Smooth muscle cell (in vitro differentiated cells): ENCODE data around the gene NETO2. TPM values are rescaled to one million over a fixed set of nuclear protein-coding genes. Genes with fewer than 3 reads are reported as not detected.
"Not testable (repeated sequence)": the region's sequence is repeated elsewhere in the genome, so short reads cannot be mapped to it uniquely, and the experiment has no call there.

ENCODE experiments used
- DNase-seq: peaks from one replicate; lab custom pipeline; 2025; ENCODE audit not compliant: unreplicated experiment; lab: John Stamatoyannopoulos, UW
- H2AFZ ChIP-seq: fragments of 200-600 bp; sonication (generic); 2 replicates; pipeline ENCODE4 v1.6.0; 2016; ENCODE audit warnings: antibody characterized with exemption, low read depth, mild to moderate bottlenecking
- H3F3A ChIP-seq: fragments of 200-600 bp; sonication (generic); 2 replicates; pipeline ENCODE4 v1.6.0; 2017; ENCODE audit warnings: antibody characterized with exemption, low read depth
- H3K27ac ChIP-seq: fragments of 200-600 bp; sonication (generic); 2 replicates; pipeline ENCODE4 v1.5.1; 2016; ENCODE audit warnings: low read depth, mild to moderate bottlenecking
- H3K27me3 ChIP-seq: fragments of 200-600 bp; sonication (generic); 2 replicates; pipeline ENCODE4 v1.6.1; 2016; ENCODE audit warnings: low read depth, mild to moderate bottlenecking
- H3K36me3 ChIP-seq: fragments of 200-600 bp; sonication (generic); 2 replicates; pipeline ENCODE4 v1.5.1; 2016; ENCODE audit warnings: low read depth
- H3K4me1 ChIP-seq: fragments of 200-600 bp; sonication (generic); 2 replicates; pipeline ENCODE4 v1.5.1; 2016; ENCODE audit warnings: low read depth
- H3K4me2 ChIP-seq: fragments of 200-600 bp; sonication (generic); 2 replicates; pipeline ENCODE4 v1.6.0; 2016; ENCODE audit warnings: mild to moderate bottlenecking
- H3K4me3 ChIP-seq: fragments of 200-600 bp; sonication (generic); 2 replicates; pipeline ENCODE4 v1.5.1; 2016; ENCODE audit warnings: mild to moderate bottlenecking
- H3K79me2 ChIP-seq: fragments of 200-600 bp; sonication (generic); 2 replicates; pipeline ENCODE4 v1.6.0; 2016; ENCODE audit warnings: low read depth, mild to moderate bottlenecking
- H3K9ac ChIP-seq: fragments of 200-600 bp; sonication (generic); 2 replicates; pipeline ENCODE4 v1.6.0; 2016; ENCODE audit warnings: low read depth
- H3K9me3 ChIP-seq: fragments of 200-600 bp; sonication (generic); replicated peaks from 2 replicates; pipeline ENCODE4 v1.5.1; 2016; ENCODE audit warnings: low read depth
- H4K20me1 ChIP-seq: fragments of 200-600 bp; sonication (generic); 2 replicates; pipeline ENCODE4 v1.6.0; 2016; ENCODE audit warnings: low read depth
- CTCF ChIP-seq: fragments of 200-600 bp; sonication (generic); IDR thresholded peaks from 2 replicates; pipeline ENCODE4 v1.5.1; 2017; ENCODE audit warnings: borderline replicate concordance, mild to moderate bottlenecking, antibody characterized with exemption; ENCODE audit not compliant: insufficient read depth, poor library complexity, severe bottlenecking
- WGBS: methylation state at CpG from one replicate; pipeline ENCODE4 v1.1.7; 2016; ENCODE audit warnings: low lambda C conversion rate; 5-methylcytosine and 5-hydroxymethylcytosine counted together
- polyA plus RNA-seq: library from polyadenylated mRNA; unstranded; fragments of >200 nt; fragmentation: Nextera tagmentation; extraction: Ambion mirVana; gene quantifications from 2 replicates; pipeline ENCODE4 v1.2.1, GENCODE V29; 2016
- total RNA-seq: library from RNA; depleted of rRNA; stranded (reverse); fragments of >200 nt; gene quantifications from 2 replicates; pipeline ENCODE4 v1.2.3, GENCODE V29; 2014

NETO2 gene
- total and polyA plus RNA-seq, 2 experiments from 2014 or later: 12.7 to 23.5 TPM

DNA sequence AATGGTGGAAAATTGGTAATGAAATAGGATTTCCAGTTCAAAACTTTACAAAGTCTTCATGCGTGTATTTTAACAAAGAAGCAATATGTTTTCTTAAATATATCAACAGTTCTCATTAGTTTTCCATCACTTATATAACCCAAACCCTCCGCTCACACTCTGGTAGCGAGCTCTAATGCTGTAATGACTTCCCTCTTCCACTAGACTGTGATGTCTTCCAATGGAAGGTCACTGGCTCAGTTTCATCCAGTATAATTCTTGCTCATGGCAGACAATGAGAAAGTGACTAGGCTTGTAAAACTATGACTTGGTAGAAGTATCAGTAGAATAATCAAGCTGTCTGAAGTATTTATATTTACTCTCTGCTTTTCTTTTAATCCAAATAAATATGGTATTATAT, 32.8 kb downstream of the NETO2 start:
- Histone ChIP-seq H3K9ac (no peak overlapping the region), H3K4me1 (no peaks in the 10 kb centered on the region), H2AFZ (no peak overlapping the region), H3F3A (no peaks in the 10 kb centered on the region), H4K20me1 (no peaks in the 10 kb centered on the region), H3K27ac (no peak overlapping the region), H3K9me3 (no peaks in the 10 kb centered on the region), H3K4me2 (no peak overlapping the region), H3K4me3 (no peak overlapping the region), H3K27me3 (no peaks in the 10 kb centered on the region), H3K79me2 (no peaks in the 10 kb centered on the region), H3K36me3 (no peaks in the 10 kb centered on the region)
- WGBS: 93% methylated on average over 3 of the region's 3 CpGs
- no peak for DNase-seq
- TF ChIP-seq CTCF: no peak

GRCh38 chr16:47109361-47109760, 34.4 kb downstream of the NETO2 start:
- no peaks in the 10 kb centered on the region for H3K79me2 ChIP-seq
- DNase-seq: no peak
- no peaks in the 10 kb centered on the region for H3K36me3 ChIP-seq
- no peaks in the 10 kb centered on the region for H3K9me3 ChIP-seq
- 88% methylated on average over 5 of the region's 5 CpGs for WGBS
- H3K4me2 ChIP-seq: no peak overlapping the region
- H3K27ac ChIP-seq: no peak overlapping the region
- no peaks in the 10 kb centered on the region for H3K4me1 ChIP-seq
- H3K4me3 ChIP-seq: no peak overlapping the region
- no peaks in the 10 kb centered on the region for H3K27me3 ChIP-seq
- H3K9ac ChIP-seq: no peak overlapping the region
- no peak for TF ChIP-seq CTCF
- H3F3A ChIP-seq: no peaks in the 10 kb centered on the region
- H2AFZ ChIP-seq: no peak overlapping the region
- no peaks in the 10 kb centered on the region for H4K20me1 ChIP-seq

GRCh38 chr16:47102921-47103320, 40.8 kb downstream of the NETO2 start:
- not testable (repeated sequence) for H3K9me3 ChIP-seq, H2AFZ ChIP-seq, H3K79me2 ChIP-seq, H3K4me2 ChIP-seq, H4K20me1 ChIP-seq, H3K4me1 ChIP-seq, H3K27me3 ChIP-seq, DNase-seq, H3K27ac ChIP-seq, H3F3A ChIP-seq, H3K4me3 ChIP-seq, H3K9ac ChIP-seq, H3K36me3 ChIP-seq
- WGBS: 98% methylated on average over 4 of the region's 4 CpGs

- not testable (repeated sequence) for DNase-seq, H3K79me2 ChIP-seq, H3K27ac ChIP-seq, H3K36me3 ChIP-seq, H3K27me3 ChIP-seq, H3K9me3 ChIP-seq, H3K4me2 ChIP-seq, H2AFZ ChIP-seq, H3K9ac ChIP-seq, H3F3A ChIP-seq, H3K4me3 ChIP-seq, H4K20me1 ChIP-seq, H3K4me1 ChIP-seq
- 81% methylated on average over 6 of the region's 6 CpGs for WGBS
These were observed 46.6 kb downstream of the NETO2 start for GRCh38 chr16:47097154-47097553.

DNA sequence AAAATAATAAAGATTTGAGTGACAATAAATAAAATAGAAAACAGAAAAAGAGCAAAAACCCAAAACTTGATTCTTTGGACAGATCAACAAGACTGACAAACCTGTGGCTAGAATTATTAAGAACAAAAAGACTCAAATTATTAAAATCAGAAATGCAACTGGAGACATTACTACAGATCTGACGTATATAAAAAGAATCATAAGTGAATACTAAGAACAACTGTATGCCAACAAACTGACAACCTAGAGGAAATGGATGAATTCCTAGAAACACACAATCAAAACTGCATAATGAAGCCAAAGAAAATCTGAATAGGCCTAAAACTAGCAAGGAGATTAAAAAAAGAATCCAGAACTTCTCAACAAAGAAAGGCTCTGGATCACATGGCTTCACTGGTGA, 47.4 kb downstream of the NETO2 start:
- Histone ChIP-seq H3K9ac (no peak overlapping the region), H3K79me2 (no peaks in the 10 kb centered on the region), H4K20me1 (no peaks in the 10 kb centered on the region), H3K27me3 (no peaks in the 10 kb centered on the region), H3K4me1 (no peaks in the 10 kb centered on the region), H3K4me2 (no peak overlapping the region), H3K4me3 (no peak overlapping the region), H2AFZ (no peak overlapping the region), H3K36me3 (no peaks in the 10 kb centered on the region), H3K9me3 (no peaks in the 10 kb centered on the region), H3F3A (no peaks in the 10 kb centered on the region), H3K27ac (no peak overlapping the region)
- 92% methylated on average over 1 of the region's 1 CpG for WGBS
- TF ChIP-seq CTCF: no peak
- DNase-seq: no peak
